GM23338 (cell line): ENCODE results near the gene LINC00305. TPM values are rescaled to one million over a fixed set of nuclear protein-coding genes. Genes with fewer than 3 reads are reported as not detected.
A peak's percentile ranks its signal among the peaks of the same experiment; 100 is the strongest.

Experiments used
- ATAC-seq: fragments of 200-7000 bp; cut with Tn5 transposase; 3 replicates; pipeline ENCODE4 v1.9.1; 2020
- DNase-seq: peaks from one replicate; pipeline ENCODE4 v3.0.0-alpha.2; 2015; ENCODE audit warnings: low spot score
- H2AFZ ChIP-seq: fragments of 200-600 bp; sonication (generic); 2 replicates; pipeline ENCODE4 v1.8.0; 2016; ENCODE audit warnings: antibody characterized with exemption, mild to moderate bottlenecking, moderate library complexity
- H3F3A ChIP-seq: fragments of 200-600 bp; sonication (generic); replicated peaks from 2 replicates; pipeline ENCODE4 v1.8.0; 2017; ENCODE audit warnings: antibody characterized with exemption, mixed run types, low read depth
- H3K27ac ChIP-seq: fragments of 200-600 bp; sonication (generic); 2 replicates; pipeline ENCODE4 v1.6.1; 2016; ENCODE audit warnings: low read depth
- H3K27me3 ChIP-seq: fragments of 200-600 bp; sonication (generic); 2 replicates; pipeline ENCODE4 v1.8.0; 2016; ENCODE audit warnings: mild to moderate bottlenecking, mixed run types, moderate library complexity; ENCODE audit not compliant: insufficient read depth
- H3K36me3 ChIP-seq: fragments of 200-600 bp; sonication (generic); 2 replicates; pipeline ENCODE4 v1.8.0; 2016; ENCODE audit warnings: mild to moderate bottlenecking; ENCODE audit not compliant: insufficient read depth
- H3K4me1 ChIP-seq: fragments of 200-600 bp; sonication (generic); 2 replicates; pipeline ENCODE4 v1.8.0; 2016; ENCODE audit warnings: mild to moderate bottlenecking, moderate library complexity; ENCODE audit not compliant: insufficient read depth
- H3K4me2 ChIP-seq: fragments of 200-600 bp; sonication (generic); 2 replicates; pipeline ENCODE4 v1.7.1; 2017; ENCODE audit warnings: mixed run types
- H3K4me3 ChIP-seq: fragments of 200-600 bp; sonication (generic); 2 replicates; pipeline ENCODE4 v1.6.1; 2016; ENCODE audit warnings: mixed run types
- H3K79me2 ChIP-seq: fragments of 200-600 bp; sonication (generic); replicated peaks from 2 replicates; pipeline ENCODE4 v1.8.0; 2017; ENCODE audit warnings: mild to moderate bottlenecking; ENCODE audit not compliant: insufficient read depth
- H3K9me2 ChIP-seq: fragments of 200-600 bp; sonication (generic); 2 replicates; pipeline ENCODE4 v1.8.0; 2017; ENCODE audit not compliant: insufficient read depth
- H4K20me1 ChIP-seq: fragments of 200-600 bp; sonication (generic); replicated peaks from 2 replicates; pipeline ENCODE4 v1.8.0; 2017; ENCODE audit warnings: mild to moderate bottlenecking; ENCODE audit not compliant: insufficient read depth
- H3K27ac Mint-ChIP-seq: 2 replicates; pipeline ENCODE4 v1.8.0; 2020; ENCODE audit warnings: inconsistent platforms, mild to moderate bottlenecking, moderate library complexity, mixed read lengths
- H3K27me3 Mint-ChIP-seq: 3 replicates; pipeline ENCODE4 v1.8.0; 2022; ENCODE audit warnings: low read depth, mild to moderate bottlenecking, moderate library complexity, mixed read lengths, inconsistent platforms; ENCODE audit not compliant: insufficient read depth, poor library complexity
- H3K36me3 Mint-ChIP-seq: 3 replicates; pipeline ENCODE4 v1.8.0; 2021; ENCODE audit warnings: low read depth, mild to moderate bottlenecking, inconsistent platforms, moderate library complexity, mixed read lengths
- H3K4me1 Mint-ChIP-seq: 3 replicates; pipeline ENCODE4 v1.8.0; 2020; ENCODE audit warnings: mild to moderate bottlenecking, inconsistent platforms, mixed read lengths
- H3K4me3 Mint-ChIP-seq: 3 replicates; pipeline ENCODE4 v1.8.0; 2021; ENCODE audit warnings: moderate library complexity, mild to moderate bottlenecking, inconsistent platforms, mixed read lengths
- H3K9me3 Mint-ChIP-seq: 3 replicates; pipeline ENCODE4 v1.8.0; 2020; ENCODE audit warnings: moderate library complexity, mild to moderate bottlenecking, inconsistent platforms, mixed read lengths
- CTCF ChIP-seq, 2 experiments: fragments of 200-600 bp in 1 of 2; sonication (generic) in 1 of 2; conservative IDR thresholded peaks; 2 replicates each; pipeline versions ENCODE4 v1.5.1 to v1.6.1; 2016 to 2017; ENCODE audit warnings: antibody characterized with exemption in 2 of 2, low read depth in 2 of 2, mild to moderate bottlenecking in 2 of 2, moderate library complexity in 1 of 2
- ETS1 ChIP-seq: IDR thresholded peaks from 2 replicates; pipeline ENCODE4 v1.6.1; 2016; ENCODE audit warnings: antibody characterized with exemption
- EZH2 ChIP-seq: fragments of 200-600 bp; sonication (generic); IDR thresholded peaks from one replicate; pipeline ENCODE4 v1.8.0; 2017; ENCODE audit warnings: antibody characterized with exemption, mild to moderate bottlenecking, low read depth; ENCODE audit not compliant: unreplicated experiment
- EZH2phosphoT487 ChIP-seq: fragments of 200-600 bp; sonication (generic); IDR thresholded peaks from one replicate; pipeline ENCODE4 v1.8.1; 2018; ENCODE audit warnings: antibody characterized with exemption; ENCODE audit not compliant: unreplicated experiment
- JUNB ChIP-seq: IDR thresholded peaks from one replicate; pipeline ENCODE4 v1.6.1; 2016; ENCODE audit warnings: antibody characterized with exemption; ENCODE audit not compliant: unreplicated experiment
- NANOG ChIP-seq: IDR thresholded peaks from 2 replicates; pipeline ENCODE4 v1.6.1; 2016; ENCODE audit warnings: antibody characterized with exemption, borderline replicate concordance
- POLR2AphosphoS5 ChIP-seq: IDR thresholded peaks from 2 replicates; pipeline ENCODE4 v1.6.1; 2016; ENCODE audit warnings: antibody characterized with exemption, low read depth
- REST ChIP-seq: IDR thresholded peaks from one replicate; pipeline ENCODE4 v1.6.1; 2018; ENCODE audit warnings: antibody characterized with exemption; ENCODE audit not compliant: unreplicated experiment
- STAT1 ChIP-seq: IDR thresholded peaks from one replicate; pipeline ENCODE4 v1.6.1; 2016; ENCODE audit warnings: antibody characterized with exemption; ENCODE audit not compliant: unreplicated experiment
- ZNF114 ChIP-seq: fragments of 250-450 bp; sonication (Bioruptor Pico); IDR thresholded peaks from 2 replicates; pipeline ENCODE4 v1.5.0; 2020; ENCODE audit warnings: mild to moderate bottlenecking, moderate library complexity
- ZNF462 ChIP-seq: fragments of 250-450 bp; sonication (Bioruptor Pico); IDR thresholded peaks from 2 replicates; pipeline ENCODE4 v1.5.0; 2020; ENCODE audit warnings: mild to moderate bottlenecking, moderate library complexity
- polyA plus RNA-seq: library from polyadenylated mRNA; unstranded; fragments of >200 nt; fragmentation: Nextera tagmentation; extraction: Ambion mirVana; gene quantifications from 2 replicates; pipeline ENCODE4 v1.2.1, GENCODE V29; 2016
- total RNA-seq: library from RNA; depleted of rRNA; stranded (reverse); fragments of >200 nt; shearing (Covaris generic); gene quantifications from 2 replicates; pipeline ENCODE4 v1.2.3, GENCODE V29; 2014

The LINC00305 gene
- total and polyA plus RNA-seq, 2 experiments from 2014 or later = not detected

- no peak for TF ChIP-seq REST
- no peak for TF ChIP-seq EZH2phosphoT487
- TF ChIP-seq POLR2AphosphoS5 = no peak
- TF ChIP-seq JUNB = no peak
- TF ChIP-seq EZH2 = no peak
- no peak for TF ChIP-seq CTCF (conservative IDR thresholded peaks at IDR 0.05; ENCODE audit: low read depth in 2 of 2)
Measured at GRCh38 chr18:64127172-64127571, 21.7 kb downstream of the LINC00305 start (continued).

- H2AFZ ChIP-seq = no peak overlapping the region
- H3F3A ChIP-seq = no peaks in the 10 kb centered on the region
- no peaks in the 10 kb centered on the region for H4K20me1 ChIP-seq
- no peak overlapping the region for H3K27ac ChIP-seq
- no peaks in the 10 kb centered on the region for H3K27me3 ChIP-seq
- H3K4me2 ChIP-seq = no peak overlapping the region
- H3K4me1 Mint-ChIP-seq = peaks cover 25% of the 10 kb centered on the region
- H3K36me3 ChIP-seq = no peaks in the 10 kb centered on the region
- peaks cover 3% of the 10 kb centered on the region; the same call in 1 of the 2 replicates for H3K9me2 ChIP-seq
- peak; percentile 27 for DNase-seq
- H3K4me3 ChIP-seq = no peak overlapping the region
- peaks cover 7% of the 10 kb centered on the region; the same call in 1 of the 3 replicates for H3K36me3 Mint-ChIP-seq
- H3K4me3 Mint-ChIP-seq = no peak overlapping the region
- TF ChIP-seq CTCF (conservative IDR thresholded peaks at IDR 0.05; ENCODE audit: low read depth in 2 of 2) (peak in 1 of 2 experiments; percentile 46; a peak in 2 of 4 replicates), ZNF114 (CRISPR knock-in tag) (no peak), ETS1 (no peak), ZNF462 (no peak), STAT1 (no peak), NANOG (no peak)
- no peak overlapping the region for H3K27ac Mint-ChIP-seq
- H3K27me3 Mint-ChIP-seq = no peaks in the 10 kb centered on the region
- H3K9me3 Mint-ChIP-seq = peaks cover 3% of the 10 kb centered on the region; the same call in 1 of the 3 replicates
- peaks cover 29% of the 10 kb centered on the region for H3K4me1 ChIP-seq
- H3K79me2 ChIP-seq = no peaks in the 10 kb centered on the region
- ATAC-seq = no peak
Measured at GRCh38 chr18:64119916-64120315, 29.0 kb downstream of the LINC00305 start.
